ENCODE data around the gene CPT1B.
"Not testable (repeated sequence)": the region's sequence is repeated elsewhere in the genome, so short reads cannot be mapped to it uniquely, and the experiment has no call there.

Gene CPT1B

DNA sequence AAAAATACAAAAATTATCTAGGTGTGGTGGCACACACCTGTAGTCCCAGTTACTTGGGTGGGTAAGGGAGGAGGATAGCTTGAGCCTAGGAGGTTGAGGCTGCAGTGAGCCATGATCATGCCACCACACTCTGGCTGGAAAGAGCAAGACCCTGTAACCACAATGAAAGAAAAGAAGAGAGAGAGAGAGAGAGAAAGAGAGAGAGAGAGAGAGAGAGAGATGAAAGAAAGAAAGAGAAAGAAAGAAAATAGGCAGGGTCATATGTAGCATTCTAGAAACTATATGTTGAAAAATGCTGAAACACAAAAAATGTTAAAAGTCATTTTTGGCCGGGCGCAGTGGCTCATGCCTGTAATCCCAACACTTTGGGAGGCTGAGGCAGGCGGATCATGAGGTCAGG is 36.1 kb upstream of the CPT1B start:
- H3K9me3 ChIP-seq (ENCODE audit: control insufficient read depth, low read length); H3K36me3 ChIP-seq (ENCODE audit: control insufficient read depth, insufficient read depth, low read length); H3K9ac ChIP-seq (ENCODE audit: low read length); H3K27me3 ChIP-seq (ENCODE audit: control insufficient read depth, insufficient read depth, low read length); H3K4me3 ChIP-seq (ENCODE audit: low read length): not testable (repeated sequence)
- H3K4me1 ChIP-seq (ENCODE audit: control insufficient read depth, insufficient read depth, low read length): peaks cover 15% of the 10 kb centered on the region

- H3K27me3 ChIP-seq (ENCODE audit: control insufficient read depth, insufficient read depth, low read length): peaks cover 4% of the 10 kb centered on the region
- no peak overlapping the region for H3K4me3 ChIP-seq (ENCODE audit: low read length)
- H3K9ac ChIP-seq (ENCODE audit: low read length): no peak overlapping the region
- H3K9me3 ChIP-seq (ENCODE audit: control insufficient read depth, low read length): no peaks in the 10 kb centered on the region
- peaks cover 15% of the 10 kb centered on the region for H3K4me1 ChIP-seq (ENCODE audit: control insufficient read depth, insufficient read depth, low read length)
- H3K36me3 ChIP-seq (ENCODE audit: control insufficient read depth, insufficient read depth, low read length): no peaks in the 10 kb centered on the region
Measured at GRCh38 chr22:50613291-50613981, 35.2 kb upstream of the CPT1B start.

DNA sequence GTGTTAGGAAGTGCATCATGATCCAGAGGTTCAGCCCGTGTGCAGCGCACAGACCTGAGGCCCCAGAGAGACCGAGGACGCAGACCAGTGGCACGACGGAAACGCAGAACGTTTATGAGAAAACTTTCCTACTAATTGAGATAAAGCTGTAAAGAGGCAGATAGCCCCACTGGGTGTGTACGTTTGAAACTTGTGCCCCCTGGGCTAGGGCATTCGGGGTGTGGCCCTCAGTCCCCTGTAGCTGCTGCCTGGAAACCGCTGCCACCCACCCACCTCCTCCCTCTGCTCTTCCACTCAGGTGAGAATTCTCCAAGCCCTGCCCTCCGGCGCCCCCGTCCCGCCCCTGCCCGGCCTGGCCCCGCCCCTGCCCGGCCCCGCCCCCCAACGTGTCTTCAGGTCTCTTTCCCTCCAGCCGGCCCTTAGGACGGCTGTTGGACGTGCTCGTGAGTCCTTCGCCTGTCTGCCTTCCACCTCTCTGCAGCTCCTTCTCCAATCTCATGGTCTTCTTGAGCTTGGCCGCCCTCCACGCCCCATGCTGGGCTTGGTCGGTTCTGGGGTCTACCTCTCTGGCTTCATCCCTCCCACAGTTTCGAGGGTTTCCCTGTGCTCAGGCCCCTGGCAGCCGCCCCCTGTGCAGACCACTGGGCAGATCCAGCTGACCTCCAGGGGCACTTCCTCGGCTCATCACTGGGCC is 34.4 kb upstream of the CPT1B start:
- H3K9ac ChIP-seq (ENCODE audit: low read length): no peak overlapping the region
- H3K36me3 ChIP-seq (ENCODE audit: control insufficient read depth, insufficient read depth, low read length): no peaks in the 10 kb centered on the region
- peaks cover 4% of the 10 kb centered on the region for H3K27me3 ChIP-seq (ENCODE audit: control insufficient read depth, insufficient read depth, low read length)
- H3K4me3 ChIP-seq (ENCODE audit: low read length): no peak overlapping the region
- no peaks in the 10 kb centered on the region for H3K9me3 ChIP-seq (ENCODE audit: control insufficient read depth, low read length)
- H3K4me1 ChIP-seq (ENCODE audit: control insufficient read depth, insufficient read depth, low read length): peaks cover 15% of the 10 kb centered on the region

GRCh38 chr22:50612168-50612527 is 33.9 kb upstream of the CPT1B start:
- Histone ChIP-seq H3K4me3 (ENCODE audit: low read length) (no peak overlapping the region), H3K4me1 (ENCODE audit: control insufficient read depth, insufficient read depth, low read length) (peaks cover 15% of the 10 kb centered on the region), H3K36me3 (ENCODE audit: control insufficient read depth, insufficient read depth, low read length) (no peaks in the 10 kb centered on the region), H3K9me3 (ENCODE audit: control insufficient read depth, low read length) (no peaks in the 10 kb centered on the region), H3K27me3 (ENCODE audit: control insufficient read depth, insufficient read depth, low read length) (peaks cover 4% of the 10 kb centered on the region), H3K9ac (ENCODE audit: low read length) (no peak overlapping the region)

GRCh38 chr22:50611341-50612060 is 33.3 kb upstream of the CPT1B start:
- Histone ChIP-seq H3K27me3 (ENCODE audit: control insufficient read depth, insufficient read depth, low read length) (peaks cover 4% of the 10 kb centered on the region), H3K9me3 (ENCODE audit: control insufficient read depth, low read length) (no peaks in the 10 kb centered on the region), H3K9ac (ENCODE audit: low read length) (no peak overlapping the region), H3K36me3 (ENCODE audit: control insufficient read depth, insufficient read depth, low read length) (no peaks in the 10 kb centered on the region), H3K4me3 (ENCODE audit: low read length) (no peak overlapping the region), H3K4me1 (ENCODE audit: control insufficient read depth, insufficient read depth, low read length) (peaks cover 15% of the 10 kb centered on the region)

DNA sequence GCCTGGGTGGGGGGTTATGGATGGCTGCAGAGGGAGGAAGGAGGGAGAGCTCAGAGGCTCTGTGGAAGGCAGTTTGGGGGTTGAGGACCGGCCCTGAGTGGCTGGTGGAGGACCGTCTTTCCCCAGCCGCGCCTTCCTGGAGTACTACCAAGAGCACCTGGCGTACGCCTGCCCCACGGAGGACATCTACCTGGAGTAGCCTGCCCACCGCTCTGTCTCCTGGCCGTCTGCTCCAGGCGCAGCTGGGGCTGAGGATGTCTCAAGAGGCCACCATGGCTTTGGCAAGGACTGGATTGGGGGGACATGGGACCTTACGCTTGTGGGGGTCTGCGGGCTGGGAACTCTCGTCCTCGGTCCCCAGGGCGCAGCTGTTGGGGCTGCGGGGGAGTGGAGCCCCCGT is 32.4 kb upstream of the CPT1B start:
- no peaks in the 10 kb centered on the region for H3K9me3 ChIP-seq (ENCODE audit: control insufficient read depth, low read length)
- no peak overlapping the region for H3K9ac ChIP-seq (ENCODE audit: low read length)
- H3K27me3 ChIP-seq (ENCODE audit: control insufficient read depth, insufficient read depth, low read length): peaks cover 13% of the 10 kb centered on the region
- H3K4me1 ChIP-seq (ENCODE audit: control insufficient read depth, insufficient read depth, low read length): peaks cover 15% of the 10 kb centered on the region
- no peak overlapping the region for H3K4me3 ChIP-seq (ENCODE audit: low read length)
- H3K36me3 ChIP-seq (ENCODE audit: control insufficient read depth, insufficient read depth, low read length): no peaks in the 10 kb centered on the region

DNA sequence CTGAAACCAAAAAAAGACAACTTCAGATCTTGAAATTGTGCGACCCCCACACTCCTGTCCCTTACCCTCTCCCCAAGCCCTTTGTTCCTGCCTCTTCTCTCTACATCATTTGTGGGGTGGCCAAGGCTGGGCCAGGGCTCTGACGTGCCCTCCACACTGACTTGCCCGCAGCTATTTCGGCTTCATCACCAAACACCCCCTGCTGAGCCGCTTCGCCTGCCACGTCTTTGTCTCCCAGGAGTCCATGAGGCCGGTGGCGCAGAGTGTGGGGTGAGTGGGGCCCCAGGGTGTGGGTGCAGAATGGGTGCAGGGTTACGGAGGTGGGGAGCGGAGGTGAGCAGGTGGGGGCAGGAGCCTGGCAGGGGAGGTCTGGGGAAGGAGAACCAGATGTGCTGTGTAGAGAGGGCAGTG is 31.8 kb upstream of the CPT1B start:
- Histone ChIP-seq H3K36me3 (ENCODE audit: control insufficient read depth, insufficient read depth, low read length) (no peaks in the 10 kb centered on the region), H3K9ac (ENCODE audit: low read length) (no peak overlapping the region)

DNA sequence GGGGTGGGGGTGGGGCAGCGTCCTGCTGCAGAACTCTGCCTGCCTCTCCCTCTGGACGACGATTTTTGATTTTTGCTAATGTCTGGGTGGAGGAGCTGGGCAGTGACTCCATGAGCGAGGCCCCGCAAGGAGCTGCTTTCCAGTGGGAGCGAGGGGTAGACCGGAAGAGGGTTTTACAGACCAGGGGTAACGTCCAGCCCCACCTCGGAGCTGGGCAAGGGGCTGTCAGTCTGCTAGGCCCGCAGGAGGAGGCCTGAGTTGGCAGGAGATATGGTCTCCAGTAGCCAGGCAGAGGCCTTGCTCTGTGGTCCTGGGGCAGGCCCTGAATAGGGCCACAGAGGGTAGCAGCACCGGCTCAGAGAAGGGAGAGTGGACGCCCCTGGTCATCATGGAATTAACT is 31.4 kb upstream of the CPT1B start:
- no peaks in the 10 kb centered on the region for H3K9me3 ChIP-seq (ENCODE audit: control insufficient read depth, low read length)
- H3K9ac ChIP-seq (ENCODE audit: low read length): no peak overlapping the region
- peaks cover 17% of the 10 kb centered on the region for H3K27me3 ChIP-seq (ENCODE audit: control insufficient read depth, insufficient read depth, low read length)
- H3K36me3 ChIP-seq (ENCODE audit: control insufficient read depth, insufficient read depth, low read length): no peaks in the 10 kb centered on the region
- no peak overlapping the region for H3K4me3 ChIP-seq (ENCODE audit: low read length)
- H3K4me1 ChIP-seq (ENCODE audit: control insufficient read depth, insufficient read depth, low read length): peaks cover 15% of the 10 kb centered on the region

More for the DNA sequence above, 31.8 kb upstream of the CPT1B start:
- H3K4me3 ChIP-seq (ENCODE audit: low read length): no peak overlapping the region
- peaks cover 14% of the 10 kb centered on the region for H3K27me3 ChIP-seq (ENCODE audit: control insufficient read depth, insufficient read depth, low read length)
- H3K4me1 ChIP-seq (ENCODE audit: control insufficient read depth, insufficient read depth, low read length): peaks cover 15% of the 10 kb centered on the region
- H3K9me3 ChIP-seq (ENCODE audit: control insufficient read depth, low read length): no peaks in the 10 kb centered on the region

DNA sequence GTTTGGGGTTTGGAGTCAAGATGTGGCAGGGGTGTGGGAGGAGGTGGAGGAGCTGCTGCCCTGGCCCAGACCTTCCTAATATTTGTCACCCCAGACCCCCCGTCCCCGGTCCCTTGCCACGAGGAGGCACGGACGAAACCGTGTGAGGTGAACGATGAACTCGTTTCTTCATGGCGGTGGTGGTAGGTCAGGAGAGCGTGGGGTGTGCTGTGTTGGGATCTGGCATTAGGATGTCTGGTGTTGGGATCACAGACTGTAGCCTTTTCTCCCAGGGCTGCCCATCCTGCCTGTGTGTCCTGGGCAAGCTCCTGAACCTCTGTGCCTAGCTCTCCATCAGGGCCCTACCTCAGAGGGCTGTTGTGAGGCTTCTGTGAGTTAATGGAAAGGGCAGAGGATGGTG is 30.8 kb upstream of the CPT1B start:
- no peaks in the 10 kb centered on the region for H3K9me3 ChIP-seq (ENCODE audit: control insufficient read depth, low read length)
- no peak overlapping the region for H3K9ac ChIP-seq (ENCODE audit: low read length)
- H3K4me1 ChIP-seq (ENCODE audit: control insufficient read depth, insufficient read depth, low read length): peaks cover 15% of the 10 kb centered on the region
- peaks cover 19% of the 10 kb centered on the region for H3K27me3 ChIP-seq (ENCODE audit: control insufficient read depth, insufficient read depth, low read length)
- no peaks in the 10 kb centered on the region for H3K36me3 ChIP-seq (ENCODE audit: control insufficient read depth, insufficient read depth, low read length)
- H3K4me3 ChIP-seq (ENCODE audit: low read length): no peak overlapping the region

DNA sequence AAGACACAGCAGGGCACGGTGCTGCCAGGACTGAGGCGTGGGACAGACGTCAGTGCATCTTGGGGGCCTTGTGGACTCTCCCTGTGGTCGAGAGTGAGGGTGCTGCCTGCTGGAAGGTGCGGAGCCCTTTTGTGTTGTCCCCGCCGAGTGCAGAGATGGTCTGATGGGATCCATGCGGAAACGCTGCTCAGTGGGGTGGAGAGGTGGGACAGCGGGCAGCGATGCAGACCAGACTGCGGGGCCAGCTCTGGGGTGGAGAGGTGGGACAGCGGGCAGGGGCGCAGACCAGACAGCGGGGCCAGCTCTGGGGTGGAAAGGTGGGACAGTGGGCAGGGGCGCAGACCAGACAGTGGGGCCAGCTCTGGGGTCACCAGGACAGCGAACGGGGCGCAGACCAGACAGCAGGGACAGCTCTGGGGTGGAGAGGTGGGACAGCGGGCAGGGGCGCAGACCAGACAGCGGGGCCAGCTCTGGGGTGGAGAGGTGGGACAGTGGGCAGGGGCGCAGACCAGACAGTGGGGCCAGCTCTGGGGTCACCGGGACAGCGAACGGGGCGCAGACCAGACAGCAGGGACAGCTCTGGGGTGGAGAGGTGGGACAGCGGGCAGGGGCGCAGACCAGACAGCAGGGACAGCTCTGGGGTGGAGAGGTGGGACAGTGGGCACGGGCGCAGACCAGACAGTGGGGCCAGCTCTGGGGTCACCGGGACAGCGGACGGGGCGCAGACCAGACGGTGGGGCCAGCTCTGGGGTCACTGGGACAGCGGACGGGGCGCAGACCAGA is 30.0 kb upstream of the CPT1B start:
- not testable (repeated sequence) for H3K9me3 ChIP-seq (ENCODE audit: control insufficient read depth, low read length); H3K4me1 ChIP-seq (ENCODE audit: control insufficient read depth, insufficient read depth, low read length); H3K9ac ChIP-seq (ENCODE audit: low read length); H3K4me3 ChIP-seq (ENCODE audit: low read length); H3K36me3 ChIP-seq (ENCODE audit: control insufficient read depth, insufficient read depth, low read length)
- H3K27me3 ChIP-seq (ENCODE audit: control insufficient read depth, insufficient read depth, low read length): peaks cover 27% of the 10 kb centered on the region

DNA sequence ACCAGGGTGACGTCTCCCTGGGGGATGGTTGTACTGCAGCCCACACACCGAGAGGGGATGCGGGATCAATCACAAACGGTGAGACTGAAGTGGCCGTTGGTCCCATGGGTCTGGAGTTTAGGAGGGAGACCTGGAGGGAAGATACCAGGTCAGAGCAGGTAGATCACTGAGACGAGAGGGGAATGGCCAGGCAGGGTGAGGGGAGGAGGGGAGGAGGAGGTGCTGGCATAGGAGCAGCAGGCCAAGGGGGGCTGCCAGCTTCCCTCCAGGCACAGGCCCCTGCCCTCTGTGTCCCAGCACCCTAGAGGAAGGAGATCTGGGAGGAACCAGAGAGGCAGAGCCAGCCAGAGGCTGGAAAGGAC is 29.4 kb upstream of the CPT1B start:
- Histone ChIP-seq H3K4me1 (ENCODE audit: control insufficient read depth, insufficient read depth, low read length) (peaks cover 4% of the 10 kb centered on the region), H3K4me3 (ENCODE audit: low read length) (no peak overlapping the region), H3K9me3 (ENCODE audit: control insufficient read depth, low read length) (no peaks in the 10 kb centered on the region), H3K9ac (ENCODE audit: low read length) (no peak overlapping the region), H3K36me3 (ENCODE audit: control insufficient read depth, insufficient read depth, low read length) (no peaks in the 10 kb centered on the region), H3K27me3 (ENCODE audit: control insufficient read depth, insufficient read depth, low read length) (peaks cover 33% of the 10 kb centered on the region)

Data from mucosa of stomach (tissue), 1 donor.